Dedifferentiated amniotic fluid mesenchymal stem cell (primary cell): ENCODE results near the gene CEL.
"Not testable (repeated sequence)": the region's sequence is repeated elsewhere in the genome, so short reads cannot be mapped to it uniquely, and the experiment has no call there.

Source experiments
- DNase-seq: peaks from one replicate; pipeline ENCODE4 v3.0.0-alpha.2; 2016; ENCODE audit errors: extremely low spot score

CEL gene

GRCh38 chr9:133064241-133065069 lies 2.7 kb downstream of the CEL start:
- no peak for DNase-seq

GRCh38 chr9:133065070-133065388 lies 3.2 kb downstream of the CEL start:
- DNase-seq, result no peak

GRCh38 chr9:133066181-133066983 lies 4.6 kb downstream of the CEL start:
- no peak for DNase-seq

- no peak for DNase-seq
Measured at GRCh38 chr9:133067006-133067405, 5.2 kb downstream of the CEL start.

- DNase-seq, result no peak
Measured at GRCh38 chr9:133067813-133068212, 6.0 kb downstream of the CEL start.

GRCh38 chr9:133068431-133068830 lies 6.7 kb downstream of the CEL start:
- DNase-seq, result not testable (repeated sequence)

- not testable (repeated sequence) for DNase-seq
Measured at GRCh38 chr9:133070500-133070961, 8.8 kb downstream of the CEL start.

- not testable (repeated sequence) for DNase-seq
Measured at GRCh38 chr9:133070985-133071384, 9.2 kb downstream of the CEL start.

- no peak for DNase-seq
Measured at GRCh38 chr9:133071484-133072150, 9.8 kb downstream of the CEL start.

- DNase-seq, result not testable (repeated sequence)
Measured at GRCh38 chr9:133072210-133072609, 10.4 kb downstream of the CEL start.

GRCh38 chr9:133073086-133074014 lies 11.6 kb downstream of the CEL start:
- no peak for DNase-seq

GRCh38 chr9:133074111-133074651 lies 12.4 kb downstream of the CEL start:
- DNase-seq, result no peak

- peak; percentile 67 for DNase-seq
Measured at GRCh38 chr9:133075925-133076630, 14.3 kb downstream of the CEL start.

GRCh38 chr9:133076691-133077090 lies 14.9 kb downstream of the CEL start:
- DNase-seq, result no peak

- DNase-seq, result no peak
Measured at GRCh38 chr9:133078486-133078885, 16.7 kb downstream of the CEL start.

GRCh38 chr9:133080161-133080560 lies 18.4 kb downstream of the CEL start:
- DNase-seq, result no peak

GRCh38 chr9:133080786-133081779 lies 19.3 kb downstream of the CEL start:
- not testable (repeated sequence) for DNase-seq

GRCh38 chr9:133081957-133082644 lies 20.3 kb downstream of the CEL start:
- DNase-seq, result not testable (repeated sequence)
